CD1c-positive myeloid dendritic cell (primary cell): Measurements from ENCODE around the gene SPDYC.
"Not testable (repeated sequence)": the region's sequence is repeated elsewhere in the genome, so short reads cannot be mapped to it uniquely, and the experiment has no call there.

Experiments
- DNase-seq: peaks from one replicate; pipeline ENCODE4 v3.0.0-alpha.2; 2016; ENCODE audit errors: extremely low spot score

Gene SPDYC

DNA sequence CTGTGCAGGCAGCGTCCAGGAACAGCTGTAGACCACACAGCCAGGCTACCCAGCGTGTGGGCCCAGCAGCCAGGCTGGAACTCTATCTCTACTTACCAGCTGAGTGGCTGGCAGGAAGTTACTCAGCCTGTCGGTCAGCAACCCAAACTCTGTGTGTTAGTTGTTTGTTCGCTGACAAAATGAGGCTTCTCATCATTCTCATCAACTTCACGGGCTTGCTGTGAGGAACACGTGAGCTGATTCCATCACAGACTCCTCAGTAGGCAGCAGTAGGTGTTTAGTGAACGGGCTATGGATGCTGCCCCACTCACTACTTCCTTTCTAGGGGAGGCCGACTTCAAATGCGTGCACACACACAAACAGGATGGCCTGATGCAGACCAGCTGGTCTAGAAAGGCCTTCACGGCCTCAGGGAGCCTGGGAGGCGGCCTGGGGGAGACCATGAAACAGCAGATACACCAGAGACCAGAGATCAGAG lies 830 bp upstream of the SPDYC start:
- no peak for DNase-seq

DNA sequence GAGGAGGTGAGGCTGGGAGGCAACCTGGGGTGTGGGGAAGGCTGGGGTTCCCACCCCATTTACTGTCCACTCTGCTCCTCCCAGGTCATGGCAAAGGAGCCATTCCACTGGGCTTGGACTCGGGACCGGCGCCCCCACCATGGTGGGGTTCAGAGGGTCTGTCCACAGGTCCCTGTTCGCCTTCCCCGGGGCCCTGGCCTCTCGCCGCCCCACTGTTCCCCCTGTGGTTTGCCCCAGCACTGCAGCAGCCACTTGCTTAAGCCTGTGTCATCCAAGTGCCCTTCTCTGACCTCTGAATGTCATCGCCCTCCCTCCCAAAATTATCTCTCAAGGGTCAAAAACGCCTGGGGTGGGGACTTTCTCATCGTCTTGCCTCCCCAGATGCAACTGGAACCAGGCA lies 2.6 kb downstream of the SPDYC start:
- no peak for DNase-seq

DNA sequence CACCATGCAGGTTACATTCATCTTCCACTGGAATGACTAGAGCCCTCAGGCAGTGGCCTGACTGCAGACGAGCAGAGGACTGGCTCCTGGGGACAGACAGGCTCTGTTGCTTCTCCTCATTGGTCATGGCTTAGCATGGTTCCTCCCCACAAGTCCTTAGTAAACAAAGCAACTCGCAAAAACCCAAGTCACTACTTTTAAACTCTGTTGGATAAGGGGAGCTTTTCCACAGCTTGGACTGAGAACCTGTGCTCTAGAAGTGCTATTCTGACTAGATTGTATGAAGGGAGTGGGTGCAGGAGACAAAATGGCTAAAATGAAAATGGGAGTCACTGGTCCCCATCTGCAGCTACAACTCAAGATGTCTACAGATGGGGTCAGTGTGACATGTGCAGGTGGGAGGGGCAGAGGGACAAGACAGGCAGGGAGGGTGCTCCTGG lies 4.6 kb downstream of the SPDYC start:
- DNase-seq, result not testable (repeated sequence)

DNA sequence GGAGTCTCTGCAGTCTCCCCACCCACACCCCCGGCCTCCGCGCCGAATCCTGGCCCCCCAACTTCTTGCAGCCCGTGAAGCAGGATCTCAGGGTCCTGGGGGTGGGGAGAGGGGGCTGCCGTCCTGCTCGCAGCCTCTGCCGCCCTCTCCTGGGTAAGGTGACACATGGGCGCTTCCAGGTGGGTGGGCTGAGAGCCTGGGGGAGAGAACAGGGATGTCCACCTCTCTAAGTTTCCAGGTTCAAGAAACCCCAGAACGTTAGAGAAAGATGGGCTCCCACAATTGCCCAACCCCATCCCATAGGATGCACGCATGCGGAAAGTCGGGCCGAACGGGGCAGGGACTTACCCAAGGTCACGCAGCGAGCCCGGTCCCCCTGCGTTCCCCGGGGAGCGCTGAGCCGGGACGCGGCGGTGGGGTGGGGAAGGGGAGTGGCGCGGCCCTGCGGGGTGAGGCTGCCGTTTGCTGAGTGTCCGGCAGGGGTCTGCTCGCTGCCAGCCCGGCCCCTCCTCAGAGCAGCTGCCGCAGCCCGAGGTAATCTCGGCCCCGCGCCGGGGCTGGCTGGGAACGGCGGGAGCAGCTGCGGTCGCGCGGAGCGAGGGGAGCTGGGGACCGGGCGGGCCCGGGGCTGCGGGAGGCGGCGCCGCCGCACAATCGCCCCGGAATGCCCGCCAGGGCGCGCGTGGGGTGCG lies 11.0 kb downstream of the SPDYC start:
- peak; percentile 70 for DNase-seq

DNA sequence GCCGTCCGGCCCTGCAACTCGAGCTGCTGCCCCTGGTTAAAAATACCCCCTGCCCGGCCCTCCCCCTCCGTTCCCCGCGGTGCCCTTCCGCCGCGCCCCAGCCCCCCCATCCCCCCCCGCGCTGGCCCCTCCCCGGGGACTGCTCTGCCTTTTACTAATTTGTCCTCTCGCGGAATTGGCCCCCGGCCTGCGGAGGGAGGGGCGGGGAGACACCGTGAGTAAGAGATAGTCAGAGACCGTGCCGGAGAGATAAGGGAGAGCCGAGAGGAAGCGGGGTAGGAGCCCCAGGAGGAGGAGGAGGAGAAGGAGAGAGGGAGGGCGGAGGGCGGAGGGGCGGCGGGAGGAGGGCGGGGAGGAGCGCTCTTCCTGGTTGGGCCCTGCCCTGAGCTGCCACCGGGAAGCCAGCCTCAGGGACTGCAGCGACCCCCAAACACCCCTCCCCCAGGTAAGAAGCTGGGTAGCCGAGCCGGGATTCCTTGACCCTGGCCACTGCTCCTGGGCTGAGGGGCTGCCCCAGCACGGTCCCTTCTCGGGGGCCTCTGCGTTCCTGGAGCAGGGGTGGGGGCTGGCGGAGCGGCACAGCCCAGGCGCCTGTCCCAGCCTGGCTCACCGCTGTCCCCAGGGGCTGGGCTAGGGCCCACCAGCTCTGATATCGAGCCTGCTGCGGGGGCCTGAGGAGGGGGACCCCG lies 11.7 kb downstream of the SPDYC start, which contains the start of gene CAPN1:
TSS of gene CAPN1 (plus strand) at position 360 of the 689 bp plus-strand sequence. CDS start 774 bp downstream, outside the sequence.
- DNase-seq, result peak; percentile 58

DNA sequence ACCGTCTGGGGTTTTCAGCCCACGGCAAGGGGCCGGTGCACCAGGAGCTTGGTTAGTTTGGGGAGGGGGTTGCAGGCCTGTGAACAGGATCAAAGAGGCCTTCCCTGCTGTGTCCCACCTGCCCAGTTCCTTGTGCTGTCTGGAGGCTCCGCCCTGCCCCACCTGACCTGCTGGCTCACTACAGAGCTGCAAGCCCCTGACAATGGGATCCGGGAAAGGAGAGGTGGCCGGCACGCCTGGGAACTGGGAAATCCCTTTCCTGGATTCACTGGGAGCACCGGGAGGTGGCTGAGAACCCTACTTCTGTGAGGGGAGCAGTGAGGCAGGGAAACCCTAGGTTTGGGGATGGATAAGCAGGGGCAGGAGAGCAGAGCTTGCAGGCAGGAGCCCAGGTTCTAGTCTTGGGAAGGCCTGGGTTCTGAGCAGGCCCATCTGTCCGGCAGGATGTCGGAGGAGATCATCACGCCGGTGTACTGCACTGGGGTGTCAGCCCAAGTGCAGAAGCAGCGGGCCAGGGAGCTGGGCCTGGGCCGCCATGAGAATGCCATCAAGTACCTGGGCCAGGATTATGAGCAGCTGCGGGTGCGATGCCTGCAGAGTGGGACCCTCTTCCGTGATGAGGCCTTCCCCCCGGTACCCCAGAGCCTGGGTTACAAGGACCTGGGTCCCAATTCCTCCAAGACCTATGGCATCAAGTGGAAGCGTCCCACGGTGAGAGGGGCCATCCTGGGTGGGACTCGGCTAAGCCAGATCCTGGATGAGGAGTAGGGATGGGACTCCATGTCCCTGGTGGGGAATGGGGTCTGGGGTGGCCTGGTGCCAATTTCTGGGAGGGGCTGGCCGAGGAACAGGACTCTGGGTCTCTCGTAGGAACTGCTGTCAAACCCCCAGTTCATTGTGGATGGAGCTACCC lies 12.5 kb downstream of the SPDYC start:
- DNase-seq, result no peak

DNA sequence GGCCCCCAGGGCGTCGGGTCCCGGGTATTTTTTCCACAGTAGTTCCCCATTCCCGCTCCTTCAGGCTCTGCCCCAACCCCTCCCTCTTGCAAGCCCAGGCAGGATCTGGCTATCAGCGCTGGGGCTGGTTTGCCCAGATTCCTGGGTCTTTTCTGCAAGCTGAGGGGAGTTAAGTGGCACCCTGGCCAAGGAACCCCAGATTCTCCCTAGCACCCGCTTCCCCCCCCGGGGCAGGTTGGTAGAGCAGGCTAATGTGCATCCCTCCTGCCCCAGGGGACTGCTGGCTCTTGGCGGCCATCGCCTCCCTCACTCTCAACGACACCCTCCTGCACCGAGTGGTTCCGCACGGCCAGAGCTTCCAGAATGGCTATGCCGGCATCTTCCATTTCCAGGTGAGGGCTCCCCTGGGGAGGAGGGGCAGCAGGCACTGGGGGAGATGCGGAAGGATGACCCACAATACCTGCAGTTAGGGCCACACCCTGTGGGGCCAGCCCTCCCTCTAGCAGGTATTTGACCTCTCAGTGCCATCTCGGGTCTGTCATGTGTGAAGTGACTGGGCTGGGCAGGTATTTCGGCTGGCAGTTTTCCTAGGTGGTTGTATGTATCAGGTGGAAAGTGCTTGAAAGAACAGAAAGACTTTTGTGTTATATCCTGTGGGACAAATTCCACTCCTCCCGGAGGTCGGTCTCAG lies 13.3 kb downstream of the SPDYC start:
- no peak for DNase-seq

DNA sequence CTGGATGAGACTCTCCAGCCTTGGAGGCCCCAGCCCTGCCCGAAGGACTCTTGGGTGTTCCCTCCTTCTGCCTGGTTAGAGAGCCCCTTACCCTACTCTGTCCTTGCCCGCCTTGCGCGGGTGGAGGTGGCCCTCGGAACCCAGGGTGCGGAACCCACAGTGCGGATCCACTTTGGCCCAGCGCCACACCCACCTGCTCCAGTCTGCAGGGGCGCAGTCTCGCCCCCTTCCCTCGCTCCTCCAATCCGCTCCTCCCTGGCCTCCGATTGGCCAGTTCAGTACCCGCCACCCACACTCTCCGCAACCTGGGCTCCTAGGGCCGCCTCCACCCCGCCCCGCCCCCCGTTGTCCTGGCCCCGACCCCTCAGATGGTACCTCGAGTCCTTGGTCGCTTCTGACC lies 14.1 kb downstream of the SPDYC start:
- DNase-seq, result no peak

DNA sequence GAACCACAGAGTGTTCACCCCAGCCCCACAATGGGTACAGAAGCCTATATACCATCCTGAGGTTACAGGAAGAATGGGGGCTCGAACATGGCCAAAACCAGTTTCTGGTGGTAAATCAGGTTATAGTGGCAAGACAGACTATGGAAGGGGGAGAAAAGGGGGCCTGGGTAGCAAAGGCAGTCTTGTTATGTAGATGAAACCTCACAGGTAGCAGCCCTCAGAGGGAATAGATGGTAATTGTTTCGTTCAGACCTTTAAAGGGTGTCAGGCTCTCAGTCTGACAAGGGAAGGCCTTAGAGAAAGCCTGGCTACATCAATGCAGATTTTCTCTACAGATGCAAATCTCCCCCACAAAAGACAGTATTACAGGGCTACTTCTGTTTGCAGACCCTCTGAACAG lies 15.1 kb downstream of the SPDYC start:
- no peak for DNase-seq

DNA sequence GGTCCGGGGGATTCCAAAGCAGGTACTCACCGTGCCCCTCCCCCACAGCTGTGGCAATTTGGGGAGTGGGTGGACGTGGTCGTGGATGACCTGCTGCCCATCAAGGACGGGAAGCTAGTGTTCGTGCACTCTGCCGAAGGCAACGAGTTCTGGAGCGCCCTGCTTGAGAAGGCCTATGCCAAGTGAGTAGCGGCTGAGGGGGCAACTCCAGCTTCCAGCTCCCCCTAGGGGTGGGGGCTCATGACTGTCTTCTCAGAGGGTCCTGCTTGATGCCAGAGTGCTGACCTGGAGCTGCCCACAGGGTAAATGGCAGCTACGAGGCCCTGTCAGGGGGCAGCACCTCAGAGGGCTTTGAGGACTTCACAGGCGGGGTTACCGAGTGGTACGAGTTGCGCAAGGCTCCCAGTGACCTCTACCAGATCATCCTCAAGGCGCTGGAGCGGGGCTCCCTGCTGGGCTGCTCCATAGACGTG lies 15.9 kb downstream of the SPDYC start:
- DNase-seq, result no peak

DNA sequence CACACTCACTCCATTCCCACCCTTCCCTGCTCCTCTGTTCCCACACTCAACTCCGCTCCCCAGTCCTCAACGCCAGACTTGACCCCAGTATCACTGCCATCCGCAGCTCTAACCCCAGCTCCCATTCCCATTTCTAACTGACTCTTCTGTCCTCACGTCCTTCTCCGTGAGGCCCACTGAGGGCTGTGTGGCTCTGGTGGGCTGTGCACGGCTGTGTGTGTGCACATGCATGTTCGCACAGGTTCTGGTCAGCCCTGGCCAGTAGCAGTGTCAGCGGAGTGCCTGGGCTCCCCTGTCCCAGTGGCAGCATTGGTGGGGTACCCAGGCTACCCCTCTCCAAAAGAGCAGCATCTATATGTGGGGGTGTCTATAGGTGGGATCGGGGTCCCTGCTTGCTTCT lies 16.7 kb downstream of the SPDYC start:
- no peak for DNase-seq

DNA sequence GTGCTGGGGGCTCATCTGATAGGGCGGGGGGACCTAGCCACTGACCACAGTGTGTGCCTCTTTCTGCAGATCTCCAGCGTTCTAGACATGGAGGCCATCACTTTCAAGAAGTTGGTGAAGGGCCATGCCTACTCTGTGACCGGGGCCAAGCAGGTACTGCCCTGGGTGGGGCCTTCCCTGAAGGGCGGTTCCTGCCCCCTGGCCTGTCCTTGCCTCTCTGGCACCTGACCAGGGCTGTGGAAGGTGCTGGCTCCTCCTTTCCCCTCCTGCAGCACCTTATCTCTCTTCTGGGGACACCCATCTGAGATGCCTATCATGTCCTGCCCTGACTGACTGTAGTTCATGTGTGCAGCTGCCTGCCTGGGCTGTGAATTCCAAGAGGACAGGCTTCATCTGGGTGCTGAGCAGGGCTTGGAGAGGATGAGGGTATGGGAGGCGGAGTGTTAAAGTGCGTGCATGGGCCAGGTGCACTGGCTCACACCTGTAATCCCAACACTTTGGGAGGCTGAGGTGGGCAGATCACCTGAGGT lies 17.2 kb downstream of the SPDYC start:
- DNase-seq, result no peak

DNA sequence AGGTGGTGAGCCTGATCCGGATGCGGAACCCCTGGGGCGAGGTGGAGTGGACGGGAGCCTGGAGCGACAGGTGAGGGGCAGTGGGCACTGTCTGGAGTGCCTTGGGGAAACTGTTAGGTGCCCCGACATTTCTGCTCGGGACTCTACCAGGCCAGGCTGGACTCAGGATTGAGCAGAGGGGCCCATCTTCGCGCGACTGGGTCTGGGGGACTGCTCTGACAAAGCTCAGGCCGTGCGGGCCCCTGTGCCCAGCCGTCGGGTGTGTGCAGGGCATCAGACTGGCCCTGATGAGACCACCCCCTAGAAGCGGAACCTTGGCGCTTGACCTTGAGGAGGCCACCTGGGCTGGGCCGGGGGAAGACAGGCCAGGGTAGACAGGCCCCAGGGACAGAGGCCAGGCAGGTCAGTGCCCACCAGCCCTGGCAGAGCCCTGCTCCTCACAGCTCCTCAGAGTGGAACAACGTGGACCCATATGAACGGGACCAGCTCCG lies 18.0 kb downstream of the SPDYC start:
- no peak for DNase-seq

DNA sequence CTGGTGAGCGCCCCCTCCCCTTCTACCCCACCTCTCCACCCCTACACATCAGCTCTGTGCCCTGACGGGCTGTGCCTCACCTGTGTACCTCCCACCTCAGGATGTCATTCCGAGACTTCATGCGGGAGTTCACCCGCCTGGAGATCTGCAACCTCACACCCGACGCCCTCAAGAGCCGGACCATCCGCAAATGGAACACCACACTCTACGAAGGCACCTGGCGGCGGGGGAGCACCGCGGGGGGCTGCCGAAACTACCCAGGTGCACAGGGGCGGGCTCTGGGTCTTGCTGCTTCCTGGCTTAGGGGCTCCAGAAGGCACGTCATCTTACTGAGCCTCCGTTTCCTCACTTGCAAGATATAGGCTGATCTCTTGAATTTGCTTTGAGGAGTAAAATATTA lies 18.5 kb downstream of the SPDYC start:
- DNase-seq, result no peak

DNA sequence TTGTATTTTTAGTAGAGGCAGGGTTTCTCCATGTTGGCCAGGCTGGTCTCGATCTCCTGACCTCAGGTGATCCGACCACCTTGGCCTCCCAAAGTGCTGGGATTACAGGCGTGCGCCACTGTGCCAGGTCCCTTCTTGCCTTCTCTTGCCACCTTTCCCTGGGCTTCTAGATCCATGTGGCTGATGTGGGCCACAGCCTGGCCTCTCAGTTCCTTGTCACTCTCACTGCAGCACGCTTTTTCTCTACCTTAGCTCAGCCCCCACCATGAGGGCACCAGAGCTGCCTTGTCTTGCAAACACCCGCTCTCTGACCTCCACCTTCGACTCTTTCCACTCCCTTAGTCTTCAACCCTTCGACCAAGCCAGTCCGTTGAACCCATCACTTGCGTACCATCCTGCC lies 19.2 kb downstream of the SPDYC start:
- DNase-seq, result no peak

DNA sequence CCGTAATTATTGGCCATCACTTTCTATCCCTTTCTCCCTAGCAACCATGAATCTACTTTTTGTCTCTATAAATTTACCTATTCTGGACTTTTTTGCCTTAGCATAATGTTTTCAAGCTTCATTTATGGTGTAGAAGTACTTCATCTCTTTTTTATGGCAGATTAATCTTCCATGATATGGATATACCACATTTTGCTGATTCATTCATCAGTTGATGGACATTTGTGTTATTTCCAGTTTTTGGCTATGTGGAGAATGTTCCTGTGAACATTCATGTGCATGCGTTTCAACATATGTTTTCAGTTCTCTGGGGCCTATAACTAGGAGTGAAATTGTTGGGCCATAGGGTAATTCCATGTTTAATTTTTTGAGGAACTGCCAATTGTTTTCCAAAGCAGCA lies 24.5 kb downstream of the SPDYC start:
- DNase-seq, result no peak

DNA sequence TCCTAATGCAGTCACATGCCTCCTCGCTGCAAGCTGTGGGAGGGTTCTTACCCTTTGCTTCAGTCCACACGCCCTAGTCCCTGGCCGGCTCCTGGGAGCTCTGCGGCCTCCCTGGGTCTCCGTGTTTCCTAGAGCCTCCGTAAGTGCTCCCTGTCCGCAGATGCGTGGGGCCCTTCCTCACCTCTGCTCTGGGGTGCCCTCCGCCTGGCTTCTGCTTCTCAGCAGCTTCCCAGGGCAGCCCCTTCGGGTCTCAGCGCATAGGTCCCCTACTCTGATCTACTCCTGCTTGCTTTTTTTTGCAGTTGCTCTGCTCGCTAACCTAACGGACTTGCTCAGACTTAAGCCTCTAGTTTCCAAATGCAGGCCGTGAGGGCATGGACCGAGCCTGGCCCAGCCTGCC lies 34.1 kb downstream of the SPDYC start:
- no peak for DNase-seq

DNA sequence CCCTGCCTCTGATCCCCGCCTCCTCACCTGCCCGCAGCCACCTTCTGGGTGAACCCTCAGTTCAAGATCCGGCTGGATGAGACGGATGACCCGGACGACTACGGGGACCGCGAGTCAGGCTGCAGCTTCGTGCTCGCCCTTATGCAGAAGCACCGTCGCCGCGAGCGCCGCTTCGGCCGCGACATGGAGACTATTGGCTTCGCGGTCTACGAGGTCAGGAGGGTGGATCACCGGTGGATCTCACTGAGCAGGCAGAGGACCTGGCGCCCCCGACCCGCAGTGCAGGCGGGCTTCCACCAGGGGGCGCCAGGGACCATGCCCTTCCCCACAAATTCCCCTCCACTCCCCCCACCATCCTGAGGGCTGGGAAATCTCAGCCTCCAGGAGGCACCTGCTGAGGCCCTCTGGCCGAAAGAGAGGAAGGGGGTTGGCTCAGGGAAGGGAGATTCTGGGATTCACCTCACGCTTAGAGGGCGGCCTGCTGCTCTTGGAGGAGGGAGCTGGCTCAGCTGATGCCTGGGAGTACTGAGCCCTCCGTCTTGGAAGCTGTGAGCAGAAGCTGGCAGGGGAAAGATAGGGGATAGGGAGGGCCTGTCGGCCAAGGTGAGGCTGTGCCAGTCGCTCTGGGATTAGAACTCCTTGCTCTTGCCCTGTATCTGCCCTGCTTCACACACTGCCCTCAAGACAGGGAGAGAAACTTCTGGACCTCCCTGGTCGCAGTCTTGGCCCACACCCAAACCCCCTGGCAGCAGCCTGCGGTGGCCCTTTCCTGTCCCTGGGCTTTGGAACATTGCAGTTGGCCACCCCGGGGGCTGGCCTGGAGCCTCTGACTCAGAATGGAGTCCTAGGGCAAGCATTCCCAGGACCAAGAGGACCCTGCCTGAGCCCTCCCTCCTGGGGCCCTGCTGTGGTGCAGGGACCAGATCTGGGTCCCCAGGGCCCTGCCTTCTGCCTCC lies 34.9 kb downstream of the SPDYC start:
- peak; percentile 58 for DNase-seq

DNA sequence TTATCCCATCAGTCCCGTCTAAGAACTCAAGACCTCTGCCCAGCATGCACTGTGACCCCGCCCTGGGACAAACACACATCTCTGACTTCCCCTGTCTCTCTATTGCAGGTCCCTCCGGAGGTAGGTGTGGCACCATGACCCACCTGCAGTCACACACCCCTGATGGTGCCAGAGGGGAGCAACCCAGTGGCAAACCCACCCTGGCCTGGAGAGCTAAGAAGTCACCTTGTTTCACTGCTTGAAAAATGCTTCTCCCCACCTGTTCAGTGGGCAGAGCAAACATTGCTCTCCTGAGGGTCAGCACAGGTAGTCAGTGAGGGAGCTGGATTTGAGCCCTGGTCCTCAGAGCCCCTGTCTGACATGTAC lies 35.6 kb downstream of the SPDYC start:
- no peak for DNase-seq

DNA sequence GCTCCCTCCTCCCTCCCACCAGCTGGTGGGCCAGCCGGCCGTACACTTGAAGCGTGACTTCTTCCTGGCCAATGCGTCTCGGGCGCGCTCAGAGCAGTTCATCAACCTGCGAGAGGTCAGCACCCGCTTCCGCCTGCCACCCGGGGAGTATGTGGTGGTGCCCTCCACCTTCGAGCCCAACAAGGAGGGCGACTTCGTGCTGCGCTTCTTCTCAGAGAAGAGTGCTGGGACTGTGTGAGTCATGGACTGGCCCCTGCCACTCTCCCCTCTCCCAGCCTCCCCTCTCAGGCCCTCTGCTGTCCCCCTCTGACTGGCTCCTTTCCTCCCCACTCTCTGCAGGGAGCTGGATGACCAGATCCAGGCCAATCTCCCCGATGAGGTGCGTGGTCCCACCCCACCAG lies 36.4 kb downstream of the SPDYC start:
- DNase-seq, result no peak
